Measurements from ENCODE around the gene PLTP.

DNA sequence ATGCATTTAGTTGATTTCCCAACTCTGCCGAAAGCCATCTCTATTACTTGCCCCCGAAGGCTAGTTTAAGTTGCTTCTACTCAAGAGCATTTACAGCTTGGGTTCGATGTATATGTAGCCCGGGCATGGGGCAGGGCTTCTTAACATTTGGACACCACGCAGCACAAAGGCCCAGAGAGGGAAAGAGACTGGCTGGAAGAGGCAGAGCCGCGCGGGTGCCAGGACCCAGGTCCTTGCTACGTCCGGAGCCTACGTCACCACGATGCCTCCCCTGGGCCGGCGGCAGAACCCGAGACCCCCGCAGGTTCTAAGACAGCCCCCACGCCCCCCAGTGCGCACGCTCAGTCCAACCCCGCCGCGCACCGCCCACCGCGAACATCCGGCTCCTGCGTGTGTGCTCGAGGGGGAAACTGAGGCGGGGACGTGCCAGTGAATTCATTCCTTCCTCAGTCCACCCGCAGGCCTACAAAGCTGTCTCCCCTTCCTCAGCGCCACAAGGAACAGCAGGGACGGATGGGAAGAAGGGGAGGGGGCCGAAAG lies 22.2 kb upstream of the PLTP start:
- TF ChIP-seq, protein P1, sequence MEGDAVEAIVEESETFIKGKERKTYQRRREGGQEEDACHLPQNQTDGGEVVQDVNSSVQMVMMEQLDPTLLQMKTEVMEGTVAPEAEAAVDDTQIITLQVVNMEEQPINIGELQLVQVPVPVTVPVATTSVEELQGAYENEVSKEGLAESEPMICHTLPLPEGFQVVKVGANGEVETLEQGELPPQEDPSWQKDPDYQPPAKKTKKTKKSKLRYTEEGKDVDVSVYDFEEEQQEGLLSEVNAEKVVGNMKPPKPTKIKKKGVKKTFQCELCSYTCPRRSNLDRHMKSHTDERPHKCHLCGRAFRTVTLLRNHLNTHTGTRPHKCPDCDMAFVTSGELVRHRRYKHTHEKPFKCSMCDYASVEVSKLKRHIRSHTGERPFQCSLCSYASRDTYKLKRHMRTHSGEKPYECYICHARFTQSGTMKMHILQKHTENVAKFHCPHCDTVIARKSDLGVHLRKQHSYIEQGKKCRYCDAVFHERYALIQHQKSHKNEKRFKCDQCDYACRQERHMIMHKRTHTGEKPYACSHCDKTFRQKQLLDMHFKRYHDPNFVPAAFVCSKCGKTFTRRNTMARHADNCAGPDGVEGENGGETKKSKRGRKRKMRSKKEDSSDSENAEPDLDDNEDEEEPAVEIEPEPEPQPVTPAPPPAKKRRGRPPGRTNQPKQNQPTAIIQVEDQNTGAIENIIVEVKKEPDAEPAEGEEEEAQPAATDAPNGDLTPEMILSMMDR (IDR thresholded peaks at IDR 0.05): no peak
- TF ChIP-seq POLR2A (IDR thresholded peaks at IDR 0.05): no peak

Measured in heart left ventricle (tissue), 13 donors.